Measurements from ENCODE around the gene KRTAP10-6. TPM values are rescaled to one million over a fixed set of nuclear protein-coding genes. Genes with fewer than 3 reads are reported as not detected.
A peak's percentile ranks its signal among the peaks of the same experiment; 100 is the strongest.
"Not testable (repeated sequence)": the region's sequence is repeated elsewhere in the genome, so short reads cannot be mapped to it uniquely, and the experiment has no call there.

The KRTAP10-6 gene
- total and polyA plus RNA-seq, 2 of the 8 experiments (the other 6 are each of a cell fraction or from before 2014, with no cell fraction given): 0.12 TPM; not detected in 1

DNA sequence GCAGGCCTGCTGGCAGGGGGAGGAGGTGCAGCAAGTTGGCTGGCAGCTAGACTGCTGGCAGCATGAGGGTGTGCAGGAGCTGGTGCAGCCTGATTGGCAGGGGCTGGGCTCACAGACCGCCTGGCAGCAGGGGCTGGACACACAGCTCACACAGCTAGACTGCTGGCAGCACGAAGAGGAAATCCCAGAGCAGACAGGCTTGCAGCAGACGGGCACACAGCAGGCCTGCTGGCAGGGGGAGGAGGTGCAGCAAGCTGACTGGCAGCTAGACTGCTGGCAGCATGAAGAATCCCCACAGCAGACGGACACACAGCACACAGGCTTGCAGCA is 539 bp downstream of the KRTAP10-6 start:
- H2BK5ac ChIP-seq (ENCODE audit: low read depth, low read length); H3K23me2 ChIP-seq (ENCODE audit: low read depth, low read length); H3K23ac ChIP-seq (ENCODE audit: insufficient read length); H3K4me3 ChIP-seq (ENCODE audit: extremely low read depth in 1 of 4, insufficient read depth in 2 of 4, low read depth in 3 of 4, low read length in 4 of 4); H3K36me3 ChIP-seq (ENCODE audit: control insufficient read depth in 2 of 4, insufficient read depth in 4 of 4, low read length in 3 of 4); H4K8ac ChIP-seq (ENCODE audit: extremely low read depth, insufficient read depth, low read length); H3K9me3 ChIP-seq (ENCODE audit: insufficient read depth in 2 of 2, low read depth in 1 of 2, low read length in 1 of 2); H4K91ac ChIP-seq (replicated peaks; ENCODE audit: insufficient read length, low read length); H3K27me3 ChIP-seq (replicated peaks in 1 of 4; ENCODE audit: control insufficient read depth in 3 of 4, extremely low read depth in 1 of 4, insufficient read depth in 3 of 4, low read length in 3 of 4); H3K79me1 ChIP-seq (ENCODE audit: low read depth, low read length); H3K4ac ChIP-seq (replicated peaks; ENCODE audit: insufficient read length, low read depth, low read length); H2BK15ac ChIP-seq (ENCODE audit: low read length); H2AK5ac ChIP-seq (ENCODE audit: low read depth, low read length); H3K18ac ChIP-seq (ENCODE audit: extremely low read depth, low read length); H2BK120ac ChIP-seq (replicated peaks; ENCODE audit: low read depth, low read length); H2AFZ ChIP-seq (ENCODE audit: low read length); H3K9ac ChIP-seq (replicated peaks in 1 of 4; ENCODE audit: extremely low read depth in 1 of 4, low read depth in 3 of 4, low read length in 3 of 4); H4K20me1 ChIP-seq (replicated peaks in 1 of 2; ENCODE audit: control insufficient read depth in 1 of 2, insufficient read depth in 2 of 2, low read length in 2 of 2); POLR2A ChIA-PET (ENCODE audit: partially characterized antibody); H3K14ac ChIP-seq (ENCODE audit: insufficient read length); H3K56ac ChIP-seq (replicated peaks; ENCODE audit: insufficient read length, low read depth, low read length); H3K4me2 ChIP-seq (ENCODE audit: insufficient read depth in 1 of 2, low read depth in 2 of 2, low read length in 2 of 2); H3K27ac ChIP-seq (ENCODE audit: low read depth, low read length); FAIRE-seq; H2BK20ac ChIP-seq (ENCODE audit: low read length); H4K5ac ChIP-seq (ENCODE audit: insufficient read length, low read depth, low read length); H3K79me2 ChIP-seq (ENCODE audit: control insufficient read depth in 1 of 2, insufficient read depth in 2 of 2, low read length in 2 of 2): not testable (repeated sequence)
- DNase-seq (ENCODE audit: low read depth in 1 of 2, low spot score in 2 of 2): peak in 1 of 2 experiments; percentile 34
- Histone ChIP-seq H3K4me1 (replicated peaks in 1 of 4; ENCODE audit: control insufficient read depth in 3 of 4, insufficient read depth in 4 of 4, low read length in 3 of 4) (peaks cover 2 to 17% (median 6%) of the 10 kb centered on the region in 4 experiments), H2BK12ac (ENCODE audit: low read depth, low read length) (peak overlapping the region; percentile 27; the same call in 1 of the 2 replicates)
- CTCF ChIA-PET (ENCODE audit: partially characterized antibody): interaction anchor here (0.6 to 1.6 kb wide), 5 partner anchors 8 to 202 kb away, joined by 3 to 6 read pairs (median 3); no protein-coding TSS in a partner anchor
- WGBS, 2 experiments (ENCODE audit: extremely low coverage in 1 of 2, insufficient coverage in 1 of 2, insufficient read length in 1 of 2, insufficient replicate concordance in 2 of 2, low coverage in 1 of 2, low lambda C conversion rate in 2 of 2, missing lambda C conversion rate in 1 of 2): 100% methylated on average over 2 of the region's 4 CpGs; no CpG with 5 or more reads in 1 of the 2 experiments
